Loucy (cell line): ENCODE data around the gene TJP3.

Experiments
- H2AFZ ChIP-seq: fragments of 200-600 bp; sonication (generic); 2 replicates; pipeline ENCODE4 v1.6.0; 2016; ENCODE audit warnings: antibody characterized with exemption, mild to moderate bottlenecking, low read length, moderate library complexity
- H3F3A ChIP-seq: fragments of 200-600 bp; 2 replicates; pipeline ENCODE4 v1.6.0; 2016; ENCODE audit warnings: antibody characterized with exemption, low read depth, mild to moderate bottlenecking
- H3K27me3 ChIP-seq: fragments of 200-600 bp; sonication (generic); 2 replicates; pipeline ENCODE4 v1.6.1; 2014; ENCODE audit warnings: low read length, mild to moderate bottlenecking; ENCODE audit not compliant: insufficient read depth, poor library complexity, severe bottlenecking
- H3K36me3 ChIP-seq: fragments of 200-600 bp; sonication (generic); 2 replicates; pipeline ENCODE4 v1.6.1; 2016; ENCODE audit warnings: low read length; ENCODE audit not compliant: insufficient read depth
- H3K4me1 ChIP-seq: fragments of 200-600 bp; sonication (generic); 2 replicates; pipeline ENCODE4 v1.5.1; 2014; ENCODE audit warnings: low read length, mild to moderate bottlenecking; ENCODE audit not compliant: insufficient read depth, poor library complexity, severe bottlenecking
- H3K4me2 ChIP-seq: fragments of 200-600 bp; sonication (generic); 2 replicates; pipeline ENCODE4 v1.6.0; 2014; ENCODE audit warnings: antibody characterized with exemption, low read length, low read depth, mild to moderate bottlenecking; ENCODE audit not compliant: poor library complexity, severe bottlenecking
- H3K4me3 ChIP-seq: fragments of 200-600 bp; sonication (generic); 2 replicates; pipeline ENCODE4 v1.5.1; 2014; ENCODE audit warnings: low read length, mild to moderate bottlenecking, mixed read lengths; ENCODE audit not compliant: poor library complexity, severe bottlenecking
- H3K79me2 ChIP-seq: fragments of 200-600 bp; sonication (generic); 2 replicates; pipeline ENCODE4 v1.6.1; 2014; ENCODE audit warnings: low read length; ENCODE audit not compliant: insufficient read depth
- H3K9ac ChIP-seq: fragments of 200-600 bp; sonication (generic); 2 replicates; pipeline ENCODE4 v1.6.0; 2014; ENCODE audit warnings: mild to moderate bottlenecking, low read depth, low read length, moderate library complexity; ENCODE audit not compliant: poor library complexity, severe bottlenecking
- H3K9me2 ChIP-seq: fragments of 200-600 bp; sonication (generic); replicated peaks from 2 replicates; pipeline ENCODE4 v1.6.1; 2016; ENCODE audit warnings: low read depth, low read length, mixed read lengths
- H3K9me3 ChIP-seq: fragments of 200-600 bp; sonication (generic); 2 replicates; pipeline ENCODE4 v1.6.1; 2014; ENCODE audit warnings: mild to moderate bottlenecking, antibody characterized with exemption, low read length, low read depth; ENCODE audit not compliant: insufficient read depth
- H4K20me1 ChIP-seq: fragments of 200-600 bp; sonication (generic); 2 replicates; pipeline ENCODE4 v1.6.0; 2014; ENCODE audit warnings: antibody characterized with exemption, low read length, mild to moderate bottlenecking; ENCODE audit not compliant: insufficient read depth, poor library complexity, severe bottlenecking
- EZH2phosphoT487 ChIP-seq: fragments of 200-600 bp; IDR thresholded peaks from 2 replicates; pipeline ENCODE4 v1.6.1; 2018; ENCODE audit warnings: antibody characterized with exemption, mild to moderate bottlenecking, moderate library complexity, borderline replicate concordance
- TF ChIP-seq, protein P1 (sequence below): fragments of 200-600 bp; sonication (generic); conservative IDR thresholded peaks from 2 replicates; pipeline ENCODE4 v1.5.1; 2014; ENCODE audit warnings: mild to moderate bottlenecking, antibody characterized with exemption, low read length

TJP3 gene

GRCh38 chr19:3788996-3789778 lies 81.0 kb downstream of the TJP3 start:
- Histone ChIP-seq H3K36me3 (no peaks in the 10 kb centered on the region), H3F3A (no peaks in the 10 kb centered on the region), H3K4me2 (no peak overlapping the region), H3K4me3 (no peak overlapping the region), H3K9me2 (no peaks in the 10 kb centered on the region), H4K20me1 (no peaks in the 10 kb centered on the region), H3K9me3 (no peaks in the 10 kb centered on the region), H3K27me3 (peaks cover 4% of the 10 kb centered on the region), H3K9ac (no peak overlapping the region), H3K4me1 (peaks cover 9% of the 10 kb centered on the region), H3K79me2 (peaks cover 15% of the 10 kb centered on the region), H2AFZ (no peak overlapping the region)
- TF ChIP-seq, protein P1, sequence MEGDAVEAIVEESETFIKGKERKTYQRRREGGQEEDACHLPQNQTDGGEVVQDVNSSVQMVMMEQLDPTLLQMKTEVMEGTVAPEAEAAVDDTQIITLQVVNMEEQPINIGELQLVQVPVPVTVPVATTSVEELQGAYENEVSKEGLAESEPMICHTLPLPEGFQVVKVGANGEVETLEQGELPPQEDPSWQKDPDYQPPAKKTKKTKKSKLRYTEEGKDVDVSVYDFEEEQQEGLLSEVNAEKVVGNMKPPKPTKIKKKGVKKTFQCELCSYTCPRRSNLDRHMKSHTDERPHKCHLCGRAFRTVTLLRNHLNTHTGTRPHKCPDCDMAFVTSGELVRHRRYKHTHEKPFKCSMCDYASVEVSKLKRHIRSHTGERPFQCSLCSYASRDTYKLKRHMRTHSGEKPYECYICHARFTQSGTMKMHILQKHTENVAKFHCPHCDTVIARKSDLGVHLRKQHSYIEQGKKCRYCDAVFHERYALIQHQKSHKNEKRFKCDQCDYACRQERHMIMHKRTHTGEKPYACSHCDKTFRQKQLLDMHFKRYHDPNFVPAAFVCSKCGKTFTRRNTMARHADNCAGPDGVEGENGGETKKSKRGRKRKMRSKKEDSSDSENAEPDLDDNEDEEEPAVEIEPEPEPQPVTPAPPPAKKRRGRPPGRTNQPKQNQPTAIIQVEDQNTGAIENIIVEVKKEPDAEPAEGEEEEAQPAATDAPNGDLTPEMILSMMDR, result no peak
- no peak for TF ChIP-seq EZH2phosphoT487

- H3K4me1 ChIP-seq, result peaks cover 5% of the 10 kb centered on the region
- H3K9ac ChIP-seq, result no peak overlapping the region
- H2AFZ ChIP-seq, result no peak overlapping the region
- no peaks in the 10 kb centered on the region for H3K36me3 ChIP-seq
- no peaks in the 10 kb centered on the region for H3K9me3 ChIP-seq
- TF ChIP-seq, protein P1, result no peak
- no peak for TF ChIP-seq EZH2phosphoT487
- H3F3A ChIP-seq, result no peaks in the 10 kb centered on the region
- H3K4me2 ChIP-seq, result no peak overlapping the region
- peaks cover 8% of the 10 kb centered on the region for H3K79me2 ChIP-seq
- no peaks in the 10 kb centered on the region for H4K20me1 ChIP-seq
- H3K27me3 ChIP-seq, result peaks cover 4% of the 10 kb centered on the region
- no peak overlapping the region for H3K4me3 ChIP-seq
- no peaks in the 10 kb centered on the region for H3K9me2 ChIP-seq
These were observed 82.1 kb downstream of the TJP3 start for GRCh38 chr19:3790209-3790734.

DNA sequence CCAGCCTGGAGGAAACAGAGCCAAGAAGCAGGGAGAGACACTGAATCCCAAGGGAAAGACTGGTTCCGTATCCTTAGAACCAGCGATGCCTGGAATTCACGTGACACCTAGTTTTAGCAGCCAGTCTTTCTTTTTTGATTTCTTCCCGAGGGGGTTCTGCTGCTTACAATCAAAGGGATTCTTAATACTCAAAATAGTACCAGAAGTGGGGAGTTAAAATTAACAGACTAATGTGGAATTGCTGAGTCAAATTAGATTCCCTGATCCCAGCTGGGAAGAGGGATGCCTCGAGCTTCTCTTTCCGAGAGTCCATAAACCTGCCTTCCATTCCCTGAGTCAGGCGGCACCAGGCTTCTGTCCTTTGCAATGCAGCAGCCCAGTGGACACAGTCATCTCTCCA lies 82.8 kb downstream of the TJP3 start:
- Histone ChIP-seq H3K9me2 (no peaks in the 10 kb centered on the region), H2AFZ (no peak overlapping the region), H3K79me2 (peaks cover 1% of the 10 kb centered on the region; the same call in 1 of the 2 replicates), H3K27me3 (peaks cover under 1% of the 10 kb centered on the region), H3K9ac (no peak overlapping the region), H3K4me1 (peaks cover 3% of the 10 kb centered on the region), H4K20me1 (no peaks in the 10 kb centered on the region), H3K9me3 (no peaks in the 10 kb centered on the region), H3K36me3 (no peaks in the 10 kb centered on the region), H3F3A (no peaks in the 10 kb centered on the region), H3K4me3 (no peak overlapping the region), H3K4me2 (no peak overlapping the region)
- TF ChIP-seq, protein P1, result no peak
- no peak for TF ChIP-seq EZH2phosphoT487
